ENCODE measurements around the gene SNRPD3.
"Not testable (repeated sequence)": the region's sequence is repeated elsewhere in the genome, so short reads cannot be mapped to it uniquely, and the experiment has no call there.

Gene SNRPD3

GRCh38 chr22:24601217-24602104, 45.7 kb downstream of the SNRPD3 start:
- Histone ChIP-seq H3K27me3 (ENCODE audit: insufficient read depth, low read length, poor library complexity) (no peaks in the 10 kb centered on the region), H4K20me1 (ENCODE audit: insufficient read depth, low read length) (no peaks in the 10 kb centered on the region), H3K79me2 (ENCODE audit: insufficient read depth, low read length) (no peaks in the 10 kb centered on the region), H2AFZ (ENCODE audit: low read depth, low read length) (no peak overlapping the region), H3K36me3 (ENCODE audit: insufficient read depth, low read length) (no peaks in the 10 kb centered on the region), H3K27ac (ENCODE audit: low read length) (peak overlapping the region; percentile 35), H3K4me1 (ENCODE audit: insufficient read depth, low read length) (peaks cover 25% of the 10 kb centered on the region), H3K9ac (ENCODE audit: low read depth, low read length) (no peak overlapping the region), H3K4me3 (ENCODE audit: low read depth in 1 of 2, low read length in 2 of 2) (no peak overlapping the region), H3K9me3 (ENCODE audit: insufficient read depth, low read length, severe bottlenecking) (no peaks in the 10 kb centered on the region), H3K4me2 (ENCODE audit: insufficient read depth, low read length) (no peak overlapping the region)
- DNase-seq: peak; percentile 31
- TF ChIP-seq CTCF (IDR thresholded peaks at IDR 0.05; ENCODE audit: borderline replicate concordance, extremely low read depth, low read length, poor library complexity, severe bottlenecking): no peak
- TF ChIP-seq EZH2 (IDR thresholded peaks at IDR 0.05; ENCODE audit: borderline replicate concordance, low read depth, low read length, severe bottlenecking): no peak
- no peak for ATAC-seq (ENCODE audit: insufficient read depth, low read depth)

- not testable (repeated sequence) for H3K9me3 ChIP-seq (ENCODE audit: insufficient read depth, low read length, severe bottlenecking); H3K27ac ChIP-seq (ENCODE audit: low read length); H3K9ac ChIP-seq (ENCODE audit: low read depth, low read length); H3K27me3 ChIP-seq (ENCODE audit: insufficient read depth, low read length, poor library complexity); H4K20me1 ChIP-seq (ENCODE audit: insufficient read depth, low read length); H3K4me3 ChIP-seq (ENCODE audit: low read depth in 1 of 2, low read length in 2 of 2); H2AFZ ChIP-seq (ENCODE audit: low read depth, low read length); H3K79me2 ChIP-seq (ENCODE audit: insufficient read depth, low read length); H3K4me2 ChIP-seq (ENCODE audit: insufficient read depth, low read length); ATAC-seq (ENCODE audit: insufficient read depth, low read depth); DNase-seq; H3K36me3 ChIP-seq (ENCODE audit: insufficient read depth, low read length)
- H3K4me1 ChIP-seq (ENCODE audit: insufficient read depth, low read length): peaks cover 25% of the 10 kb centered on the region
Observed at GRCh38 chr22:24602105-24602749, 46.4 kb downstream of the SNRPD3 start.

- Histone ChIP-seq H3K27ac (ENCODE audit: low read length) (peak within 1 kb of the TSS; percentile 75), H3K4me2 (ENCODE audit: insufficient read depth, low read length) (peak within 1 kb of the TSS; percentile 54), H3K4me1 (ENCODE audit: insufficient read depth, low read length) (peaks cover 25% of the 10 kb centered on the region)
- not testable (repeated sequence) for H3K36me3 ChIP-seq (ENCODE audit: insufficient read depth, low read length); H3K27me3 ChIP-seq (ENCODE audit: insufficient read depth, low read length, poor library complexity); H3K9ac ChIP-seq (ENCODE audit: low read depth, low read length); H3K4me3 ChIP-seq (ENCODE audit: low read depth in 1 of 2, low read length in 2 of 2); H3K9me3 ChIP-seq (ENCODE audit: insufficient read depth, low read length, severe bottlenecking); H4K20me1 ChIP-seq (ENCODE audit: insufficient read depth, low read length); H2AFZ ChIP-seq (ENCODE audit: low read depth, low read length); H3K79me2 ChIP-seq (ENCODE audit: insufficient read depth, low read length)
- ATAC-seq (ENCODE audit: insufficient read depth, low read depth) (peak; percentile 26; the same call in 2 of the 3 replicates), DNase-seq (peak; percentile 29)
Observed at GRCh38 chr22:24602847-24603769, 47.3 kb downstream of the SNRPD3 start, which contains the start of gene GGT1. Gene GGT1 (plus strand): TSS chr22:24603193. CDS start chr22:24611082, 7,889 bp downstream.

- peak; percentile 85 for ATAC-seq (ENCODE audit: insufficient read depth, low read depth)
- not testable (repeated sequence) for H3K27me3 ChIP-seq (ENCODE audit: insufficient read depth, low read length, poor library complexity); H3K9ac ChIP-seq (ENCODE audit: low read depth, low read length); H3K36me3 ChIP-seq (ENCODE audit: insufficient read depth, low read length); H4K20me1 ChIP-seq (ENCODE audit: insufficient read depth, low read length); H3K9me3 ChIP-seq (ENCODE audit: insufficient read depth, low read length, severe bottlenecking); H3K4me3 ChIP-seq (ENCODE audit: low read depth in 1 of 2, low read length in 2 of 2); H3K79me2 ChIP-seq (ENCODE audit: insufficient read depth, low read length)
- Histone ChIP-seq H3K4me2 (ENCODE audit: insufficient read depth, low read length) (peak overlapping the region; percentile 54), H3K27ac (ENCODE audit: low read length) (peak overlapping the region; percentile 75), H2AFZ (ENCODE audit: low read depth, low read length) (peak overlapping the region; percentile 62), H3K4me1 (ENCODE audit: insufficient read depth, low read length) (peaks cover 25% of the 10 kb centered on the region)
- TF ChIP-seq CTCF (IDR thresholded peaks at IDR 0.05; ENCODE audit: borderline replicate concordance, extremely low read depth, low read length, poor library complexity, severe bottlenecking): peak; percentile 34
- DNase-seq: peak; percentile 64
Observed at GRCh38 chr22:24603770-24604629, 48.2 kb downstream of the SNRPD3 start.

- not testable (repeated sequence) for H3K4me2 ChIP-seq (ENCODE audit: insufficient read depth, low read length); H4K20me1 ChIP-seq (ENCODE audit: insufficient read depth, low read length); H3K79me2 ChIP-seq (ENCODE audit: insufficient read depth, low read length); DNase-seq; ATAC-seq (ENCODE audit: insufficient read depth, low read depth); H3K9ac ChIP-seq (ENCODE audit: low read depth, low read length); H3K9me3 ChIP-seq (ENCODE audit: insufficient read depth, low read length, severe bottlenecking); H2AFZ ChIP-seq (ENCODE audit: low read depth, low read length); H3K27ac ChIP-seq (ENCODE audit: low read length); H3K36me3 ChIP-seq (ENCODE audit: insufficient read depth, low read length); H3K27me3 ChIP-seq (ENCODE audit: insufficient read depth, low read length, poor library complexity); H3K4me3 ChIP-seq (ENCODE audit: low read depth in 1 of 2, low read length in 2 of 2)
- peaks cover 22% of the 10 kb centered on the region for H3K4me1 ChIP-seq (ENCODE audit: insufficient read depth, low read length)
Observed at GRCh38 chr22:24606340-24606739, 50.5 kb downstream of the SNRPD3 start.

Measured in DND-41 (cell line).